ENCODE results near the gene FKBP5. TPM values are rescaled to one million over a fixed set of nuclear protein-coding genes. Genes with fewer than 3 reads are reported as not detected.

Gene FKBP5
- total RNA-seq, 1 donor from 2014 or later: 4.6 TPM

DNA sequence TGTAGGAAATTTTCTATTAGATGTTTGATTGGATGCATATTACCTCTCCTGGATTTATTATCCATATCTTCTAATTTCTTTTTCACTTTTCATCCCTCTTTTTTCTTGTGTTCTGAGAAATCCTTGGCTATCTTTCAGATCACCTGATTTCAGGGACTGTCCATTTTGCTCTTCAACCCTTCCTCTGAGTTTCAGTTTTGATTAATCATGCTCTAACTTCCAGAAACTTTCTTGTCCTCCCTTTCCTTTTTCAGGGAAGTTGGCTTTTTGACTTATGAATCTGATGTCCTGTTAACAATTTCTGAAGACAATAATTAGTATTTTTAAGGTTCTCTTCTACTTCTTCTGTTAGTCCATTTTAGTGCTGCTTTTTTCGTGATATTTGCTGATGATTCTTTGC is 79.1 kb downstream of the FKBP5 start:
- no peak overlapping the region for H3K27ac Mint-ChIP-seq (ENCODE audit: unreplicated experiment)
- DNase-seq (ENCODE audit: low read depth) (no peak), FAIRE-seq (no peak)
- H3K36me3 ChIP-seq (ENCODE audit: insufficient read depth, low read length): no peaks in the 10 kb centered on the region
- H3K27me3 ChIP-seq (ENCODE audit: insufficient read depth, low read length): no peaks in the 10 kb centered on the region
- H3K9me3 Mint-ChIP-seq (ENCODE audit: unreplicated experiment): peaks cover 2% of the 10 kb centered on the region
- TF ChIP-seq EZH2 (IDR thresholded peaks at IDR 0.05; ENCODE audit: insufficient read depth, low read length): no peak
- TF ChIP-seq, protein P1, sequence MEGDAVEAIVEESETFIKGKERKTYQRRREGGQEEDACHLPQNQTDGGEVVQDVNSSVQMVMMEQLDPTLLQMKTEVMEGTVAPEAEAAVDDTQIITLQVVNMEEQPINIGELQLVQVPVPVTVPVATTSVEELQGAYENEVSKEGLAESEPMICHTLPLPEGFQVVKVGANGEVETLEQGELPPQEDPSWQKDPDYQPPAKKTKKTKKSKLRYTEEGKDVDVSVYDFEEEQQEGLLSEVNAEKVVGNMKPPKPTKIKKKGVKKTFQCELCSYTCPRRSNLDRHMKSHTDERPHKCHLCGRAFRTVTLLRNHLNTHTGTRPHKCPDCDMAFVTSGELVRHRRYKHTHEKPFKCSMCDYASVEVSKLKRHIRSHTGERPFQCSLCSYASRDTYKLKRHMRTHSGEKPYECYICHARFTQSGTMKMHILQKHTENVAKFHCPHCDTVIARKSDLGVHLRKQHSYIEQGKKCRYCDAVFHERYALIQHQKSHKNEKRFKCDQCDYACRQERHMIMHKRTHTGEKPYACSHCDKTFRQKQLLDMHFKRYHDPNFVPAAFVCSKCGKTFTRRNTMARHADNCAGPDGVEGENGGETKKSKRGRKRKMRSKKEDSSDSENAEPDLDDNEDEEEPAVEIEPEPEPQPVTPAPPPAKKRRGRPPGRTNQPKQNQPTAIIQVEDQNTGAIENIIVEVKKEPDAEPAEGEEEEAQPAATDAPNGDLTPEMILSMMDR (IDR thresholded peaks at IDR 0.05; ENCODE audit: insufficient read depth, low read depth, low read length): no peak
- no peak overlapping the region for H3K4me3 Mint-ChIP-seq (ENCODE audit: unreplicated experiment)
- H3K27ac ChIP-seq (ENCODE audit: low read depth, low read length): no peak overlapping the region
- H2AFZ ChIP-seq (ENCODE audit: low read depth, low read length): no peak overlapping the region
- no peaks in the 10 kb centered on the region for H3K9me3 ChIP-seq (ENCODE audit: insufficient read depth, low read depth, low read length)
- peaks cover 3% of the 10 kb centered on the region for H3K36me3 Mint-ChIP-seq (ENCODE audit: low read depth, unreplicated experiment)
- H3K27me3 Mint-ChIP-seq (ENCODE audit: low read depth, unreplicated experiment): no peaks in the 10 kb centered on the region
- peaks cover 7% of the 10 kb centered on the region for H3K4me1 ChIP-seq (ENCODE audit: insufficient read depth, low read length)
- H3K4me2 ChIP-seq (ENCODE audit: low read length): no peak overlapping the region
- H3K4me1 Mint-ChIP-seq (ENCODE audit: low read depth, unreplicated experiment): peaks cover 17% of the 10 kb centered on the region
- no peaks in the 10 kb centered on the region for H4K20me1 ChIP-seq (ENCODE audit: insufficient read depth, low read length)
- no peaks in the 10 kb centered on the region for H3K79me2 ChIP-seq (ENCODE audit: insufficient read depth, low read length)
- no peak overlapping the region for H3K9ac ChIP-seq (ENCODE audit: low read length)
- H3K4me3 ChIP-seq (ENCODE audit: insufficient read depth, low read depth, low read length): no peak overlapping the region

DNA sequence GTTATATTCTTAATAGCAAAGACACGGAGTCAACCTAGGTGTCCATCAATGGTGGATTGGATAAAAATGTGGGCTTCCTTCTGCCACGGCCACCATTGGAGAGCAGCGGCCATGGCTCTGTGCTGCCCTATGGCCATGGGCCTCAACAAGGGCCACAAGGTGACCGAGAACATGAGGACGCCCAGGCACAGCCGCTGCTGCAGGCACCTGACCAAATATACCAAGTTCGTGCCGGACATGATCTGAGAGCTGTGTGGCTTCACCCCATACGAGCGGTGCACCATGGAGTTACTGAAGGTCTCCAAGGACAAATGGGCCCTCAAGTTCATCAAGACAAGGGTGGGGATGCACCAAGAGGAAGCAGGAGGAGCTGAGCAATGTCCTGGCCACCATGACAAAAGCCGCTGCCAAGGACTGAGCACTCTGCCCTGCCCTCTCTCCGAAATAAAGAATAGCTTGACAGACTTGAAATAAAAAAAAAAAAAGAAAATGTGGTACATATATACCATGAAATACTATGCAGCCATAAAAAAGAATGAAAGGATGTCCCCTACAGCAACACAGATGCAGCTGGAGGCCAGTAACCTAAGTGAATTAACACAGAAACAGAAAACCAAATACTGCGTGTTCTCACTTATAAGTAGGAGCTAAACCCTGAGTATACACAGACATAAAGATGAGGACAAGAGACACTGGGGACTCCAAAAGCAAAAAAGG is 81.0 kb downstream of the FKBP5 start:
- H3K4me2 ChIP-seq (ENCODE audit: low read length): no peak overlapping the region

More for the DNA sequence above, 81.0 kb downstream of the FKBP5 start:
- H3K27ac ChIP-seq (ENCODE audit: low read depth, low read length): no peak overlapping the region
- H3K4me3 ChIP-seq (ENCODE audit: insufficient read depth, low read depth, low read length): no peak overlapping the region
- H3K27me3 Mint-ChIP-seq (ENCODE audit: low read depth, unreplicated experiment): no peaks in the 10 kb centered on the region
- H3K27me3 ChIP-seq (ENCODE audit: insufficient read depth, low read length): no peaks in the 10 kb centered on the region
- DNase-seq (ENCODE audit: low read depth) (no peak), FAIRE-seq (no peak)
- peaks cover 2% of the 10 kb centered on the region for H3K9me3 Mint-ChIP-seq (ENCODE audit: unreplicated experiment)
- H3K79me2 ChIP-seq (ENCODE audit: insufficient read depth, low read length): no peaks in the 10 kb centered on the region
- H3K9me3 ChIP-seq (ENCODE audit: insufficient read depth, low read depth, low read length): no peaks in the 10 kb centered on the region
- TF ChIP-seq, protein P1 (IDR thresholded peaks at IDR 0.05; ENCODE audit: insufficient read depth, low read depth, low read length): no peak
- no peak for TF ChIP-seq EZH2 (IDR thresholded peaks at IDR 0.05; ENCODE audit: insufficient read depth, low read length)
- H2AFZ ChIP-seq (ENCODE audit: low read depth, low read length): no peak overlapping the region
- peaks cover 14% of the 10 kb centered on the region for H3K4me1 ChIP-seq (ENCODE audit: insufficient read depth, low read length)
- H3K27ac Mint-ChIP-seq (ENCODE audit: unreplicated experiment): no peak overlapping the region
- peaks cover 2% of the 10 kb centered on the region for H3K36me3 Mint-ChIP-seq (ENCODE audit: low read depth, unreplicated experiment)
- H4K20me1 ChIP-seq (ENCODE audit: insufficient read depth, low read length): no peaks in the 10 kb centered on the region
- H3K4me3 Mint-ChIP-seq (ENCODE audit: unreplicated experiment): no peak overlapping the region
- H3K4me1 Mint-ChIP-seq (ENCODE audit: low read depth, unreplicated experiment): peaks cover 22% of the 10 kb centered on the region
- H3K36me3 ChIP-seq (ENCODE audit: insufficient read depth, low read length): no peaks in the 10 kb centered on the region
- H3K9ac ChIP-seq (ENCODE audit: low read length): no peak overlapping the region

All from astrocyte (in vitro differentiated cells and primary cell).